Measurements from ENCODE around the gene MRGPRF. TPM values are rescaled to one million over a fixed set of nuclear protein-coding genes. Genes with fewer than 3 reads are reported as not detected.

MRGPRF gene
- total and polyA plus RNA-seq, 2 donors from 2014 or later, result 9.3 to 19.0 TPM

DNA sequence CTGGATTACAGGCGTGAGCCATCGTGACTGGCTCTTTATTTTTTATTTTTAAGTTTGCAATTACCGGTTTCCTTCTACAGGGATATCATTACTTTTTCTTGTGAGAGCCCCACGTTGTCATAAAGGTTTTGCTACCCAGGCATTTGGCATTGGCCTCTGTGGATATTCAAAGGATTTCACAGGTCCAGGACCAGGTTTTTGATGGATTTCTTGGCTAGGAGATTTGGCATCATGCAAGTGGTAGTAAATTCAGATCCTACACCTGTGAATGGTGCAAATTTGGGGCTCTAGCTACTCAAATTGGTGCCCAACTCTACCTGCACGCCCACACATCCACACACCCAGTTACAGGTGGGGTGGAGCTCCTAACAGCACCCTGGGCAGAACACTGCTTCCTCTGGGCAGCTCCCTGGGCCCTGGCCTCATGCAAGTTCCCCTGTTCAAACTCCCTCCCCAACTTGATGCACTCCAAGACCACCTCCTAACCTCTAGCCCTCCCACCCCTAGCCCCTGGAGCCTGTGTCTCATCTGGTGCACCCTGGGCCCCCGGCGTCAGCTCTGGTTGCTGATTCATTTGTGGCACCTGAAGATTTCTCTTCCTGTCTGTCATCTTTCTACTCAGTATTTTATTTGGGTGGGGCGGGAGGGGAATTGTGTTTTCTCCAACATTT, 23.0 kb downstream of the MRGPRF start:
- no peak overlapping the region for H3K27ac ChIP-seq (ENCODE audit: low read depth in 2 of 2, low read length in 2 of 2)
- intact Hi-C loops (cut with DNase I), result no loop called here
- no peaks in the 10 kb centered on the region for H3K36me3 ChIP-seq (ENCODE audit: control insufficient read depth in 2 of 3, insufficient read depth in 3 of 3, low read length in 3 of 3)
- H3K9me3 ChIP-seq (ENCODE audit: control insufficient read depth in 2 of 3, insufficient read depth in 1 of 3, low read length in 3 of 3), result no peaks in the 10 kb centered on the region
- no peak overlapping the region for H3K4me3 ChIP-seq (ENCODE audit: low read length in 3 of 3)
- TF ChIP-seq, protein P1, sequence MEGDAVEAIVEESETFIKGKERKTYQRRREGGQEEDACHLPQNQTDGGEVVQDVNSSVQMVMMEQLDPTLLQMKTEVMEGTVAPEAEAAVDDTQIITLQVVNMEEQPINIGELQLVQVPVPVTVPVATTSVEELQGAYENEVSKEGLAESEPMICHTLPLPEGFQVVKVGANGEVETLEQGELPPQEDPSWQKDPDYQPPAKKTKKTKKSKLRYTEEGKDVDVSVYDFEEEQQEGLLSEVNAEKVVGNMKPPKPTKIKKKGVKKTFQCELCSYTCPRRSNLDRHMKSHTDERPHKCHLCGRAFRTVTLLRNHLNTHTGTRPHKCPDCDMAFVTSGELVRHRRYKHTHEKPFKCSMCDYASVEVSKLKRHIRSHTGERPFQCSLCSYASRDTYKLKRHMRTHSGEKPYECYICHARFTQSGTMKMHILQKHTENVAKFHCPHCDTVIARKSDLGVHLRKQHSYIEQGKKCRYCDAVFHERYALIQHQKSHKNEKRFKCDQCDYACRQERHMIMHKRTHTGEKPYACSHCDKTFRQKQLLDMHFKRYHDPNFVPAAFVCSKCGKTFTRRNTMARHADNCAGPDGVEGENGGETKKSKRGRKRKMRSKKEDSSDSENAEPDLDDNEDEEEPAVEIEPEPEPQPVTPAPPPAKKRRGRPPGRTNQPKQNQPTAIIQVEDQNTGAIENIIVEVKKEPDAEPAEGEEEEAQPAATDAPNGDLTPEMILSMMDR (IDR thresholded peaks at IDR 0.05; ENCODE audit: borderline replicate concordance, extremely low read depth, insufficient read depth), result no peak
- no peaks in the 10 kb centered on the region for H3K27me3 ChIP-seq (ENCODE audit: control insufficient read depth, insufficient read depth, low read length)
- FAIRE-seq (no peak), DNase-seq (peak in 2 of 5 donors; percentile 1 to 28)
- no peak overlapping the region for H3K9ac ChIP-seq (ENCODE audit: low read length in 3 of 3)
- peaks cover 0 to 4% (median 0%) of the 10 kb centered on the region in 3 donors for H3K4me1 ChIP-seq (ENCODE audit: control insufficient read depth in 2 of 3, insufficient read depth in 2 of 3, low read depth in 1 of 3, low read length in 3 of 3)

DNA sequence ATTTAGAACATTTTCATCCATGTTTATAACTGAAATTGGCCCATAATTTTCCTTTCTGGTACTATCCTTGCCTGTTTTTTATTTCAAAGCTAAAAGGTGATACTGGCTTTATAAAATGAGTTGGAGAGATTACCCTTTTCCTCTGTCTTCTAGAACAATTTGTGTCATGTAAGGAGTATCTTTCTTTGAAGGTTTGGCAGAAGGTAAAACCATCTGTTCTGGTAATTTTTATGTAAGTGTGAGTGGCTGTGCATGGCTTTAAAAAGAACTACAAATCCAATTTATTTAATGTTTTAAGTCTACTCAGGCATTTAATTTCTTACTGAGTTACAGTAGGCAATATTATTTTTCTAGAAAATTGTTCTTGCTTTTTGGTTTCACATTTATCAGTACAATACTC, 24.6 kb downstream of the MRGPRF start:
- Histone ChIP-seq H3K27ac (ENCODE audit: low read depth in 2 of 2, low read length in 2 of 2) (no peak overlapping the region), H3K36me3 (ENCODE audit: control insufficient read depth in 2 of 3, insufficient read depth in 3 of 3, low read length in 3 of 3) (no peaks in the 10 kb centered on the region), H3K9me3 (ENCODE audit: control insufficient read depth in 2 of 3, insufficient read depth in 1 of 3, low read length in 3 of 3) (no peaks in the 10 kb centered on the region), H3K4me3 (ENCODE audit: low read length in 3 of 3) (no peak overlapping the region), H3K4me1 (ENCODE audit: control insufficient read depth in 2 of 3, insufficient read depth in 2 of 3, low read depth in 1 of 3, low read length in 3 of 3) (no peaks in the 10 kb centered on the region), H3K27me3 (ENCODE audit: control insufficient read depth, insufficient read depth, low read length) (no peaks in the 10 kb centered on the region), H3K9ac (ENCODE audit: low read length in 3 of 3) (no peak overlapping the region)
- FAIRE-seq, result no peak
- TF ChIP-seq, protein P1 (IDR thresholded peaks at IDR 0.05; ENCODE audit: borderline replicate concordance, extremely low read depth, insufficient read depth), result no peak
- DNase-seq, result no peak
- intact Hi-C loops (cut with DNase I), result no loop called here

DNA sequence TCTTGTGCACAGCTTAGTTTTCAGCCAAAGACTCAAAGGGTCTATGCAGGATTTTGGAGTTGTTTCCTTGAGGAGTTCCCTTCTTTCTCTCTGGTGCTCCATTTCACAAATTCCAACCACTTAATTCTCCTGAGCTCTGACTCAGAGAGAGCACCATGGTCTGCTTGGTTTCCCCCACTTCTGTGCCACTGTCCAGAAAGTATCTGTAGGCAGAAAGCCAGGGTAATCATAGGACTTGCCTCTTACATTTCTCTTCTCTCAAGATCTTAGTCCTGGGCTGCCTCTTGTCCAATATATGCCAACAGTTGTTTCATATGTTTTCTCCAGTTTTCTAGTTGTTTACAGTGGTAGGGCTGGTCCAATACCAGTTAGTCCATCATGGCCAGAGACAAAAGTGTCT, 25.8 kb downstream of the MRGPRF start:
- H3K27ac ChIP-seq (ENCODE audit: low read depth in 2 of 2, low read length in 2 of 2), result no peak overlapping the region
- no peak overlapping the region for H3K4me3 ChIP-seq (ENCODE audit: low read length in 3 of 3)
- H3K9me3 ChIP-seq (ENCODE audit: control insufficient read depth in 2 of 3, insufficient read depth in 1 of 3, low read length in 3 of 3), result peaks cover 0 to 2% (median 0%) of the 10 kb centered on the region in 3 donors
- no peak overlapping the region for H3K9ac ChIP-seq (ENCODE audit: low read length in 3 of 3)
- DNase-seq (no peak), FAIRE-seq (no peak)
- no peaks in the 10 kb centered on the region for H3K27me3 ChIP-seq (ENCODE audit: control insufficient read depth, insufficient read depth, low read length)
- TF ChIP-seq, protein P1 (IDR thresholded peaks at IDR 0.05; ENCODE audit: borderline replicate concordance, extremely low read depth, insufficient read depth), result no peak
- intact Hi-C loops (cut with DNase I), result no loop called here
- no peaks in the 10 kb centered on the region for H3K36me3 ChIP-seq (ENCODE audit: control insufficient read depth in 2 of 3, insufficient read depth in 3 of 3, low read length in 3 of 3)
- H3K4me1 ChIP-seq (ENCODE audit: control insufficient read depth in 2 of 3, insufficient read depth in 2 of 3, low read depth in 1 of 3, low read length in 3 of 3), result no peaks in the 10 kb centered on the region

All from kidney (tissue), 14 donors.